NOMO-1 (cell line): ENCODE results near the gene SAMD5.

ENCODE experiments used
- DNase-seq, 2 experiments: peaks; one replicate each; lab custom pipeline; 2025; ENCODE audit not compliant: unreplicated experiment in 2 of 2; lab: John Stamatoyannopoulos, UW

Gene SAMD5

DNA sequence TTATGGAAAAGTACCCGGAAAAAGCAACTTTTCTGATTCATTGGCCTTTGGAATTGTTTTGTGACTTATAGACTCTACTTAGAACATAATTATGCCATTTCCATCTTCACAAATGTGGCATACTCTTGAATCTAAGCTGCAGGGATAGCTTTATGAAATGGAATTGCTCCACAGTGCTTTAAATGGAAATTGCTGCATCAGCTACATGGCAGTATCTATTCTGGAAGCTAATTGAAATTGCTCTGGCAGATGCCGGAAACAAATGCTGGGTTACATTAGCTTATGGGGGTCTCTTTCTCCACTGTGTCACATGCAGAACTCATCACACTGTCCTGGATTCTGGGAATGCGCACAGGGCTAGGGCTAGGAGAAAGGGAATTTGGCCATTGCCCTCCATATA, 108.9 kb downstream of the SAMD5 start:
- no peak for DNase-seq

DNA sequence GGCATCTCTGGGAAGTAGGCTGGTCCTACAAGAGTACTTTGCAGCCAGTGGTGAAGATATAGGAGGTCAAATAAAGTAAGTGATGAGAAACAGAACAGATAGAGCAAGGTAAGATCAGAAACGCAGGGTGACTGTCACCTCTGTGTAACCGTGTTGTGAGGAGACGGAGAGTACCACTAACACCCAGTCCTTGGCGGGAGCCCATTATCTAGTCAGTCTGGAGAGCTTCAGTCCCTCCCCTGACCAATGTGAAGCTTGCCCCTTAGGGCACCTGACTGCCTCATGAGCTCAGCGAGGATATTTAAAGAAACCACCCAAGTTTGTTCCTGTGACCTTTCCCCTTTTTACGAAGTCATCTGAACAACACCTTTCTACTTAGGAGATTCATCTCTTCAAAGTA, 110.0 kb downstream of the SAMD5 start:
- no peak for DNase-seq

DNA sequence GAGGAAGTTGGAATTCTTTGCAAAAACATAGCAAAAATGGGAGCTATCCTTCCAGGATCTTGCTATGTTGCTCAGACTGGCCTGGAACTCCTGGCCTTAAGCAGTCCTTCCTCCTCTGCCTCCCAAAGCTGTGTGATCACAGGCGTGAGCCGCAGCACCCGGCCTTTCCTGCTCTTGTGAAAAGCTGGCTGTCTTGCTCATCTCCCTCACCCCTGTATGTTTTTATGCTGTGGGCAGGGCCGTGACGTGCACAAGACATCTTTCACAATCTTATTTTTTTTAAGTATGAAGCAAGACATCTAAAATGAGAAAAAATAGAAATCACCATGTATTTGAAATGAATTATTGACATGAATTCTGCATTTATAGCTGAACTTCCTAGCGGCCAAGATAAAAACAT, 110.4 kb downstream of the SAMD5 start:
- DNase-seq = peak; percentile 33 to 34
